ENCODE results near the gene NRAP.

GRCh38 chr10:113681533-113682470, 18.0 kb upstream of the NRAP start:
- TF ChIP-seq CTCF (IDR thresholded peaks at IDR 0.05) (no peak), POLR2A (IDR thresholded peaks at IDR 0.05) (no peak)

Data from thyroid gland (tissue), 4 donors.